MG63 (cell line): Measurements from ENCODE around the gene EIF1AY. TPM values are rescaled to one million over a fixed set of nuclear protein-coding genes. Genes with fewer than 3 reads are reported as not detected.
"Not testable (repeated sequence)": the region's sequence is repeated elsewhere in the genome, so short reads cannot be mapped to it uniquely, and the experiment has no call there.

Source experiments
- DNase-seq: peaks from one replicate; pipeline ENCODE4 v3.0.0-alpha.2; 2020
- H3K27me3 ChIP-seq: fragments of 250-450 bp; sonication (Bioruptor Pico); 2 replicates; pipeline ENCODE4 v1.5.1; 2020; ENCODE audit warnings: mild to moderate bottlenecking, moderate library complexity
- H3K36me3 ChIP-seq: fragments of 250-450 bp; sonication (Bioruptor Pico); 2 replicates; pipeline ENCODE4 v1.5.1; 2020; ENCODE audit warnings: mild to moderate bottlenecking, moderate library complexity
- H3K4me3 ChIP-seq: fragments of 250-450 bp; sonication (Bioruptor Pico); 2 replicates; pipeline ENCODE4 v1.5.1; 2020; ENCODE audit warnings: mild to moderate bottlenecking, moderate library complexity
- H3K9me3 ChIP-seq: fragments of 250-450 bp; sonication (Bioruptor Pico); 2 replicates; pipeline ENCODE4 v1.5.1; 2020; ENCODE audit warnings: mild to moderate bottlenecking, moderate library complexity
- total RNA-seq: library from RNA; depleted of rRNA; stranded (reverse); fragments of >200 nt; shearing (Covaris generic); gene quantifications from 2 replicates; pipeline ENCODE4 v1.2.3, GENCODE V29; 2014; ENCODE audit warnings: low replicate concordance; rRNA removed

Gene EIF1AY
- total RNA-seq: 23.4 and 75.0 TPM in 2 replicates

DNA sequence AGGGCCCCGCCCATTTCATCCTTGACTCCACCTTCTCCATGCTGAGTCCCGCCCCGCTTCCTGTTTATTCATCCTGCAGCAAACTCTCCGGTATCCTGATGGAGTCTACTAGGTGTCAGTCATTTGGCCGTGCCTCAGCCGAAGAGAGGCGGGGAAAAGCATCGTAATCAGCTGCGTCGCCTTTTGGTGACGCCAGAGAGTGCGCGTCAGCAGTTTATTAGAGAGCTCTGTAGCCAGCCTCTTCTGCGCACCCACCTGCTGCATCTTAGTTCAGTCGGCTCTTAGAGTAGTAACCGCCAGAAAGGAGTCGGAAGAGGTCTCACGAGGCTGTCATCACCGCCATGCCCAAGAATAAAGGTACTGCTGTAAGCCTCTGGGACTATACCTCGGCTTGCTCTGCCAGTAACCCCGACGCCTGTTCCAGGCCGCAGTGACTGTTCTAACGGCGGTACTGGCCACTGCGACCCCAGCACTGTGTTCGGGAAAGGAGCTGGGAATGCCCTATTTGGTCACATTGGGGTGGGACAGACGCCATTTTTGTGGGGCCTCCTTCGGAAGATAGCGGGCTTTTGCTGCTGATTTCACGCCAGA lies at the start of gene EIF1AY:
TSS of gene EIF1AY (plus strand) at position 246 of the 591 bp plus-strand sequence. CDS start at position 342, 96 bp downstream.
- peak within 1 kb of the TSS; percentile 62 for H3K4me3 ChIP-seq
- DNase-seq: peak; percentile 88
- no peaks in the 10 kb centered on the region for H3K27me3 ChIP-seq
- H3K9me3 ChIP-seq: no peaks in the 10 kb centered on the region
- H3K36me3 ChIP-seq: no peaks in the 10 kb centered on the region

DNA sequence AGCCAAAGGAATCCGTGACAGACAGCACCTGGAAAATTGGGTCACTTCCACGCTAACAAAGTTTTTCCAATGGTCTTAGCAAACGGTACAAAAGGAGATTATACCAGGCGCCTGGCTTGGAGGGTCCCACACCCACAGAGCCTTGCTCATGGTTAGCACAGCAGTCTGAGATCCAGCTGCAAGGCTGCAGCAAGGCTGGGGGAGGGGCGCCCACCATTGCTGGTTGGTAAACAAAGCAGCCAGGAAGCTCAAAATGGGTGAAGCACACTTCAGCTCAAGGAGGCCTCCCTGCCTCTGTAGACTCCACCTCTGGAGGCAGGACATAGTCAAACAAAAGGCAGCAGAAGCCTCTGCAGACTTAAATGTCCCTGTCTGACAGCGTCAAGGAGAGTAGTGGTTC lies 47.1 kb upstream of the EIF1AY start:
- Histone ChIP-seq H3K9me3 (no peaks in the 10 kb centered on the region), H3K4me3 (no peak overlapping the region), H3K27me3 (no peaks in the 10 kb centered on the region), H3K36me3 (no peaks in the 10 kb centered on the region)
- DNase-seq: no peak

- Histone ChIP-seq H3K9me3 (no peaks in the 10 kb centered on the region), H3K36me3 (no peaks in the 10 kb centered on the region), H3K4me3 (no peak overlapping the region), H3K27me3 (no peaks in the 10 kb centered on the region)
- DNase-seq: no peak
Measured at GRCh38 chrY:20538186-20538585, 37.4 kb upstream of the EIF1AY start.

DNA sequence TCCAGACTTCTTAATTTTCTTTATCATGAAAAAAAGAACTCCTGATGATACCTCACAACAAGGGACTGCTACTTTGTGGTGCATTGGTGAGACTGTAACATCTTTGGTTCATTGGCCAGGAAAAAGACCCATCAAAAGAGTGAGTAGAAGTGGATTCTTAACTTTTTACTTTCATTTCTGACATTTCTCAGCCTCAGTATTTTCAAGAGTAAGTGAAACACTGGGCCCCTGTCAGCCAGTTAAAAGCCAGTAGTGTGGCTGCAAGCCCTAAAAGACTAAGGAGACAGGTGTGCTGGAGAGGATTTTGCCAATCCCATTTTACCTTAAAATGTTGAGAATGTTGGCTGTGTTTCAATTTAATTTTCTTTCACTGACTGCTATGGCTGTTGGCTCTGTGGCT lies 36.6 kb upstream of the EIF1AY start:
- DNase-seq: no peak
- H3K27me3 ChIP-seq: no peaks in the 10 kb centered on the region
- H3K4me3 ChIP-seq: no peak overlapping the region

DNA sequence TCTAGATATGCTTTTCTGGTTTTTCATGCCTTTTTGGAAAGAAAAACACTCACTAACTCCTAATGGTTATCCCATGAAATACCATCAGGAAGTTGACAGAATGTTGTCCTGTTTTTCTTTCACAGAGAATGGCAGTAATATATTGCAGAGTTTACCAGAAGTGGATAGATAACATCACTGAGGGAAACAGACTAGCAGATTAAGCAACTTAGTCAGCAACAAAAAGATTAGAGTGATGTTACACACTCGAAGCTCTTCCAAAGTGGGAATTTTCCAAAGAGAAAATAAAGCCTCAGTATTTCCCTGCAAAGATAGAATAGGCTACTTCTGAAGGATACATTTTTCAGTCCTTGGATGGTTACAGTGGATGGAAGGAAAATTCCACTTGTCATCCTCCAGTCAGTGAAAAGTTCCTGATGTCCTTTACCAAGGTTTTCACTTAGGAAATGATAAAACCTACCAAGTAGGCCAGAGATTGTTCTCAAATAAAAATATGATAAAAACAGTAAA lies 31.1 kb upstream of the EIF1AY start:
- Histone ChIP-seq H3K36me3 (no peaks in the 10 kb centered on the region), H3K9me3 (no peaks in the 10 kb centered on the region), H3K4me3 (no peak overlapping the region), H3K27me3 (no peaks in the 10 kb centered on the region)
- no peak for DNase-seq

More for the DNA sequence above, 36.6 kb upstream of the EIF1AY start:
- no peaks in the 10 kb centered on the region for H3K36me3 ChIP-seq
- no peaks in the 10 kb centered on the region for H3K9me3 ChIP-seq

DNA sequence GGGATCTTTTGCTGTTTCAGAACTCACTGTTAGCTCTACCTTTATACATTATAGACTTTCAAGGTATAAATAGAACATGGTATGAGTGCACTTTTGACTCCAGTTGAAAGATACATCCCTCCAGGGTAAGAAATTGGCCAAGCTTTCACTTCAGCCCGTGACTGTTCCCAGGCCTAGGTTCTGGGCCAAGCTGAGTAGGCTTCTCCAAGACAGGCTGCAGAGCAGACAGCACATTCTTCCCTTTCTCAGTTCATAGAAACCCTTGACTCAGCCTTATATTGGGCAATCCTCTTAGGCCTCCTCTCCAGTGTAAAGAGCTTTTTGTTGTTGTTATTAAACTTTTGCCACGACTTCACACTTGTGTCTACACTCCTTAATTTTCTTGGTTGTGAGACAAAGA lies 29.5 kb upstream of the EIF1AY start:
- no peaks in the 10 kb centered on the region for H3K9me3 ChIP-seq
- H3K27me3 ChIP-seq: no peaks in the 10 kb centered on the region
- no peaks in the 10 kb centered on the region for H3K36me3 ChIP-seq
- no peak for DNase-seq
- no peak overlapping the region for H3K4me3 ChIP-seq

DNA sequence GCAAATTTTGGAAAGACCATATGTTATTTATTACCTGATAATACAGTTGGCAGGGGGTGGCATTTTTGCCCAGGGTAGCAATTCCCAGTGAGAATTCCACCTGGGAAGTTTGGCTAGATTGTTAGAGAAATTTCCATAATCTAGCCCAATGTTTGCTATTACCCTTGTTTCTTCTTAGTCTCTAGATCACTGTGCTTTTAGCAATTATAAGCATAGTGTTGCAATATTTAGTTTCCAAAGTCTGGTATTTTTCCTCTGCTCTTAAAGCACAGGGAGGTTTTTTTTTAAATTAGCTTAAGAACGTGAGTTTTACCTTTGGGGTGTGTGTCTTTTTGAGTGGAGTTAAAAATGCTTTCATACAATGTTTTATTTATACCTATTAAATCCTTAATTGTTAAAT lies 26.3 kb upstream of the EIF1AY start:
- H3K27me3 ChIP-seq: no peaks in the 10 kb centered on the region

DNA sequence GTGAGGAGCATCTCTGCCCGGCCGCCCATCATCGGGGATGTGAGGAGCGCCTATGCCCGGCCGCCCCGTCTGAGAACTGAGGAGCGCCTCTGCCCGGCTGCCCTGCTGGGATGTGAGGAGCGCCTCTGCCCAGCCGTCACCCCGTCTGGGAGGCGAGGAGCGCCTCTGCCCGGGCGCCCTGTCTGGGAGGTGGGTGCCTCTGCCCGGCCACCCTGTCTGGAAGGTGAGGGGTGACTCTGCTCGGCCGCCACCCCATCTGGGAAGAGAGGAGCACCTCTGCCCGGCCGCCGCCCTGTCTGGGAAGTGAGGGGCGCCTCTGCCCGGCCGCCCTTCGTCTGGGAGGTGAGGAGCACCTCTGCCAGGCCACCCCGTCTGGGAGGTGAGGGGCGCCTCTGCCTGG lies 23.7 kb upstream of the EIF1AY start:
- DNase-seq: no peak
- Histone ChIP-seq H3K36me3 (no peaks in the 10 kb centered on the region), H3K4me3 (no peak overlapping the region)

More for the DNA sequence above, 26.3 kb upstream of the EIF1AY start:
- no peak for DNase-seq
- no peaks in the 10 kb centered on the region for H3K9me3 ChIP-seq
- H3K4me3 ChIP-seq: no peak overlapping the region
- no peaks in the 10 kb centered on the region for H3K36me3 ChIP-seq

GRCh38 chrY:20552764-20553323 lies 22.7 kb upstream of the EIF1AY start:
- not testable (repeated sequence) for H3K4me3 ChIP-seq, H3K9me3 ChIP-seq, DNase-seq, H3K36me3 ChIP-seq, H3K27me3 ChIP-seq

More for the DNA sequence above, 23.7 kb upstream of the EIF1AY start:
- Histone ChIP-seq H3K9me3 (no peaks in the 10 kb centered on the region), H3K27me3 (no peaks in the 10 kb centered on the region)

DNA sequence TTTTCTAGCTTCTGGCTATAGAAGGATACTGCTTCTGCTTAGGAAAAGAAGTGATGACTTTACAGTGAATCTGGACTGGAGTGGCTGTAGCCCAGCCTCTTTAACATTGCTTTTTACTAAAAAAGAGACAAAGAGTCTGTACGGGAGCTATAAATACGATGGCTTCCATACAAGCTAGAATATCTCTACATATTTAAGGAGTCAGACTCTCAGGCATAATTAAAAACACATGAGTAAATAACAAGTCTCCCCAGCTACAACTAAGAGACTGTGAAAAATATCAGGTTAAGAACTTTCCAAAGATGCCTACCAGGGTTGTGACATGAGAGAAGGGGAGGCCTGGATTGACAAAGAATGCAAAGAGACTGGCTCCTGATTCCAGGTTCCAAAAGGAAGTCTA lies 19.8 kb upstream of the EIF1AY start:
- no peak for DNase-seq
- H3K27me3 ChIP-seq: no peaks in the 10 kb centered on the region
- H3K9me3 ChIP-seq: no peaks in the 10 kb centered on the region
- no peaks in the 10 kb centered on the region for H3K36me3 ChIP-seq
- no peak overlapping the region for H3K4me3 ChIP-seq

GRCh38 chrY:20558677-20559076 lies 16.9 kb upstream of the EIF1AY start:
- H3K27me3 ChIP-seq: no peaks in the 10 kb centered on the region
- H3K4me3 ChIP-seq: no peak overlapping the region
- H3K36me3 ChIP-seq: no peaks in the 10 kb centered on the region
- H3K9me3 ChIP-seq: no peaks in the 10 kb centered on the region
- DNase-seq: no peak

DNA sequence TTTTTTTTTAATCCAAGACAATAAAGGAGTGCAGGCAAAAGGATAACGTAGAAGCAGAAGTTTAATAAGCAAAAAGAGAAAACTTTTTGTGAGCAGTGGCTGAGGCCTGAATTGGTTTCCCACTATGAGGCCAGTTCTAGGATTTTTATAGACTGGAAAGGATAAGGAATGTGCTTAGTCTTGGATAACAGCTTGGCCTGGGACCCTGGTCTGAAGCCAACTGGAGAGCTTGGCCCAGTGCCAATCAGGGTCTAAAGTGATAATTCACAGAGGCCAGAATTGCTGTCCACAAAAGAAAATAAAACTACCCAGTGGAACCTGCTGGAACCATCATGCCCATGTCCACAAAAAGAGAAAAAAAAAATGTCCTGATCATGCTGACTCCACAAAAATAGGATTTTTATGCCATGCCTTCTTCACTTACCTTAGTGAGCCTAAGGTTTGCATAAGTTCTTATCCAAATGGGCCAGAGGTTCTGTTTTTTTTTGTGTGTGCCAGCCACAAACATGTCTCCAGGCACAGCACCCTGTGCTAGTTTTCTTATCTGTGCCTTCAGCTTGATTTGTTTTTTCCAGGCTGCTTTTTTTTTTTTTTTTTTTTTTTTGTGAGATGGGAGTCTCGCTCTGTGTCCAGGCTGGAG lies 15.6 kb upstream of the EIF1AY start:
- H3K4me3 ChIP-seq: no peak overlapping the region
- H3K36me3 ChIP-seq: no peaks in the 10 kb centered on the region
- no peaks in the 10 kb centered on the region for H3K9me3 ChIP-seq
- no peaks in the 10 kb centered on the region for H3K27me3 ChIP-seq
- no peak for DNase-seq

DNA sequence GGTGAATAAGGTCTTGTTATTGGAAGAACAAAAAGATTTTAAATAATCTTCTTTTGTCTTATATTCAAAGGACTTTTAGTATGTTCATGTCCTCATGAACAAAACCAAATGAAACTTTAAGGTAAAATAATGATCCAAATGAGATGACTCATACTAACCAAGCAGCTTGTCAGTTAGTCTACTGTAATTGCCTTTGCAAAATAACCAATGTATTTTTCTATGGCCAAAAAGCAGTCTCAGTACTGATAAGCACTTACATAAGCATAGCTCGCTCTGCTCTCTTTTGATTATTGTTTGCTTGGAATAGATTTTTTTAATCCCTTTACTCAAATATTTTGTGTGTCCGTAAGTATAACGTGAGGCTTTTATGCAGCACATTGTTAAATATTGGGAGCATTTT lies 4.3 kb upstream of the EIF1AY start:
- no peaks in the 10 kb centered on the region for H3K9me3 ChIP-seq
- H3K27me3 ChIP-seq: no peaks in the 10 kb centered on the region
- H3K36me3 ChIP-seq: no peaks in the 10 kb centered on the region
- DNase-seq: no peak
- no peak overlapping the region for H3K4me3 ChIP-seq

DNA sequence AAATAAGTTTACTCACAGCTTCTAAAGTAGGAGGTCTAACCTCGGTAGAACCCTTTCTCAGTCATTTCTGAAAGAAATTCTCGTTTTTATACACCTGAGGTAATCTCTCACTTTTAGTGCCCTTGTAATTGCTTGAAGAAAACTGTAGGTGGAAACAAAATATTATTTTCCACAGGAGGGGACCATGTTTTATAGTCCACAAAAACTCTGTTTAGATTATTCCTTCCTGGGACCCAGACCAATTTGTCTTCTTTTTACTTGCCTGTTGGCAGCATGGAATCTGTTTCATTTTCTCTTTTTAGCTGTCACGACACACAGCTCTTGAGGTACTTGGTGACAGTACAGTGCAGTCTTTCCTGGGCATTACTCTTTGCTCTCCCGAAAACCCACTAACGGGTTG lies 930 bp downstream of the EIF1AY start:
- Histone ChIP-seq H3K36me3 (no peaks in the 10 kb centered on the region; the same call in 1 of the 2 replicates), H3K4me3 (peak overlapping the region; percentile 62)
- DNase-seq: no peak

DNA sequence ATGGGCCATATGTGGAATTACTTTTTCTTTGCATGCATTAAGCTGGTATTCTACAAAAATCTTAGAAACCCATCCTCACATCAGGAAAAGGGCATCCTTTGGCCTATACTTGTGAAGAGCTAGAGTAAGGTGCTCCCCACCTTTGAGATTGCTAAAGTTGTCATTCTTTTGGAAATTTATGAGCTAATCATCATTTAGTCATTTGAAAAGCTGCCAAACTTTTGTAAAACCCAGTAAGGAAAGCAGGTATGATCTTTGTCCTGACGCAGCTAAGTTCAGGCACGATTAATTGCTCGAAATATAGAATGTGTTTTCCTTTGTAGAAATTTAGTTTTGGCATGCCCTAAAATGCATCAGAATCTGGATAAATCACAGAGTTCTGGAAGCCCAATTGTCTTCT lies 2.6 kb downstream of the EIF1AY start:
- no peak overlapping the region for H3K4me3 ChIP-seq
- no peaks in the 10 kb centered on the region for H3K27me3 ChIP-seq
- DNase-seq: no peak
- H3K9me3 ChIP-seq: no peaks in the 10 kb centered on the region
- H3K36me3 ChIP-seq: no peaks in the 10 kb centered on the region; the same call in none of the 2 replicates

More for the DNA sequence above, 930 bp downstream of the EIF1AY start:
- Histone ChIP-seq H3K27me3 (no peaks in the 10 kb centered on the region), H3K9me3 (no peaks in the 10 kb centered on the region)

GRCh38 chrY:20581687-20582086 lies 6.1 kb downstream of the EIF1AY start:
- Histone ChIP-seq H3K9me3 (no peaks in the 10 kb centered on the region), H3K36me3 (no peaks in the 10 kb centered on the region; the same call in none of the 2 replicates), H3K27me3 (no peaks in the 10 kb centered on the region), H3K4me3 (no peak overlapping the region)
- no peak for DNase-seq

DNA sequence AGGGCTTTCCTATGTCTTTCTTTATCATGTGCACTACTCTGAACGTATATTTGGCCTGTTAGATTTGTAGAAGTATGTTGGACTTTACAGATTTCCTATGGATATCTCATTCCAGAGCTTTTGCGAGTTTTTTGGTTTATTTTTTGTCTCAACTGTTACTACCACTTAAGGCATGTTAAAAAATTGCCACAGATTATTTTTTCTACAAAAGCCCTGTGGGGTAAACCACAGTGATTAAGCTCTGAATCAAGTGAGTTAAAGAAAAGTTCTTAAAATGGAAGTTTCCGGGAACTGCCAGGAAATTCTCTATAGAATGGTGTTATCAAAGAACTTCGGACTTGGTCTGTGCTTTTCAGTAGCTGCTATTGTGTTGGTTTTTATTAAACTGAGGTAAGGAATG lies 10.6 kb downstream of the EIF1AY start:
- H3K27me3 ChIP-seq: no peaks in the 10 kb centered on the region
- H3K4me3 ChIP-seq: no peak overlapping the region
- no peak for DNase-seq
- peaks cover 3% of the 10 kb centered on the region for H3K36me3 ChIP-seq
- no peaks in the 10 kb centered on the region for H3K9me3 ChIP-seq
